Measurements from ENCODE around the gene ACER1. TPM values are rescaled to one million over a fixed set of nuclear protein-coding genes. Genes with fewer than 3 reads are reported as not detected.

The ACER1 gene
- polyA plus RNA-seq, 1 donor (not counting 4 experiments of a cell fraction or from before 2014, with no cell fraction given): 0.38 TPM

DNA sequence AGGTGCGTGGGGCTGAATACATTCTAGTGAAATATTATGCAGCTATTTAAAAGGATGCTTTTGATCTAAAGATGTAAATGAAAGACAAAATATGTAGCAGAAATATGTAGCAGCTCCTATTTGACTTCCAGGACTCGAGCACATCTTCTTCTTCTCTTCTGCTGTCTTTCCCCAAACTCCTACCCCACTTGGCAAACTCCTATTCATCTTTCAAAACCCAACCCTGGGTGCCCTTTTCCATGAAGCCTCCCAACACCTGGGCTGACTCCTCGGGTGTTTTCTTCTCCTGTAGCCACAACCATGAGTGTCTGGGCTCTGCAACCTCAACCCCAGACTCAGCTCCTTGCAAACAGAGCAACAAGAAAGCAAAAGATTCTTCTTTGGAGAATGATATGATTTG is 11.1 kb downstream of the ACER1 start:
- no peak overlapping the region for H3K27ac ChIP-seq (ENCODE audit: control insufficient read depth, insufficient read depth, low read length)
- H3K9me3 ChIP-seq (ENCODE audit: control insufficient read depth, low read depth, low read length): no peaks in the 10 kb centered on the region
- no peak overlapping the region for H3K9ac ChIP-seq (ENCODE audit: control insufficient read depth, extremely low read depth, insufficient read depth, low read length)
- H3K4me2 ChIP-seq (ENCODE audit: control insufficient read depth, extremely low read depth, insufficient read depth, low read depth, low read length): no peak overlapping the region
- no peaks in the 10 kb centered on the region for H3K9me1 ChIP-seq (ENCODE audit: control insufficient read depth, extremely low read depth, insufficient read depth, low read length)
- no peak overlapping the region for H3K4me3 ChIP-seq (ENCODE audit: control insufficient read depth in 2 of 3, extremely low read depth in 1 of 3, insufficient read depth in 2 of 3, low read depth in 1 of 3, low read length in 3 of 3)
- no peaks in the 10 kb centered on the region for H3K4me1 ChIP-seq (ENCODE audit: control insufficient read depth, extremely low read depth, insufficient read depth, low read length)
- dilution Hi-C loops (cut with MboI; ENCODE audit: extremely low pct_ligation_motif_present, low sequenced_read_pairs): no loop called here
- H3K36me3 ChIP-seq (ENCODE audit: control insufficient read depth in 2 of 2, extremely low read depth in 1 of 2, insufficient read depth in 2 of 2, low read length in 2 of 2): no peaks in the 10 kb centered on the region
- no peaks in the 10 kb centered on the region for H4K20me1 ChIP-seq (ENCODE audit: control insufficient read depth, extremely low read depth, insufficient read depth, low read length)
- no peaks in the 10 kb centered on the region for H3K27me3 ChIP-seq (ENCODE audit: control insufficient read depth, extremely low read depth, insufficient read depth, low read length)
- no peak overlapping the region for H2AFZ ChIP-seq (ENCODE audit: control insufficient read depth, low read length)
- no peaks in the 10 kb centered on the region for H3K79me2 ChIP-seq (ENCODE audit: control insufficient read depth, insufficient read depth, low read length)
- TF ChIP-seq, protein P1, sequence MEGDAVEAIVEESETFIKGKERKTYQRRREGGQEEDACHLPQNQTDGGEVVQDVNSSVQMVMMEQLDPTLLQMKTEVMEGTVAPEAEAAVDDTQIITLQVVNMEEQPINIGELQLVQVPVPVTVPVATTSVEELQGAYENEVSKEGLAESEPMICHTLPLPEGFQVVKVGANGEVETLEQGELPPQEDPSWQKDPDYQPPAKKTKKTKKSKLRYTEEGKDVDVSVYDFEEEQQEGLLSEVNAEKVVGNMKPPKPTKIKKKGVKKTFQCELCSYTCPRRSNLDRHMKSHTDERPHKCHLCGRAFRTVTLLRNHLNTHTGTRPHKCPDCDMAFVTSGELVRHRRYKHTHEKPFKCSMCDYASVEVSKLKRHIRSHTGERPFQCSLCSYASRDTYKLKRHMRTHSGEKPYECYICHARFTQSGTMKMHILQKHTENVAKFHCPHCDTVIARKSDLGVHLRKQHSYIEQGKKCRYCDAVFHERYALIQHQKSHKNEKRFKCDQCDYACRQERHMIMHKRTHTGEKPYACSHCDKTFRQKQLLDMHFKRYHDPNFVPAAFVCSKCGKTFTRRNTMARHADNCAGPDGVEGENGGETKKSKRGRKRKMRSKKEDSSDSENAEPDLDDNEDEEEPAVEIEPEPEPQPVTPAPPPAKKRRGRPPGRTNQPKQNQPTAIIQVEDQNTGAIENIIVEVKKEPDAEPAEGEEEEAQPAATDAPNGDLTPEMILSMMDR (optimal IDR thresholded peaks at IDR 0.05 in 1 of 3, IDR thresholded peaks at IDR 0.05 in 1 of 3, conservative IDR thresholded peaks at IDR 0.05 in 1 of 3; ENCODE audit: extremely low read depth in 1 of 3, insufficient read depth in 2 of 3, low read length in 3 of 3): no peak
- TF ChIP-seq EZH2 (IDR thresholded peaks at IDR 0.05; ENCODE audit: low read length): no peak
- DNase-seq (ENCODE audit: low read depth, low spot score): no peak
- no peak for FAIRE-seq

DNA sequence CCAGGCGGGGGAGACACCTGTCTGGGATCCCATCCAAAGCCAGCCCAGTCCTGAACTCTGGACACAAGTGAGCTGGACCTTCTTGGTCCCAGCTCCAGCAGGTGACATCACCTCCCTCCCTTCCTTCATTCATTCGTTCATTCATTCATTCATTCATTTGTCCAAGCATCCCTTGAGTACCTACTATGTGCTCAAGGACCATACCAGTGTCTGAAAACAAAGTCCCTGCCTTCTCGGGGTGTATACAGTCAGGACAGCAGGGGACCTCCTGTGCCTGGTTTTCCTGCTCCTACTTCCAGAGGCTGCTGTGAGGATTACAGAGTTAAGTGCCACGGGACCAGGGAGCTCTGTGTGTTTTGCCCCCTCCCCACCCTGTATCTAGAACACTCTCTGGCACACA is 14.0 kb downstream of the ACER1 start:
- H3K27me3 ChIP-seq (ENCODE audit: control insufficient read depth, extremely low read depth, insufficient read depth, low read length): no peaks in the 10 kb centered on the region
- no peak overlapping the region for H3K27ac ChIP-seq (ENCODE audit: control insufficient read depth, insufficient read depth, low read length)
- TF ChIP-seq, protein P1 (optimal IDR thresholded peaks at IDR 0.05 in 1 of 3, IDR thresholded peaks at IDR 0.05 in 1 of 3, conservative IDR thresholded peaks at IDR 0.05 in 1 of 3; ENCODE audit: extremely low read depth in 1 of 3, insufficient read depth in 2 of 3, low read length in 3 of 3): no peak
- TF ChIP-seq EZH2 (IDR thresholded peaks at IDR 0.05; ENCODE audit: low read length): no peak
- H3K79me2 ChIP-seq (ENCODE audit: control insufficient read depth, insufficient read depth, low read length): no peaks in the 10 kb centered on the region
- H3K4me2 ChIP-seq (ENCODE audit: control insufficient read depth, extremely low read depth, insufficient read depth, low read depth, low read length): no peak overlapping the region
- H3K4me1 ChIP-seq (ENCODE audit: control insufficient read depth, extremely low read depth, insufficient read depth, low read length): no peaks in the 10 kb centered on the region
- dilution Hi-C loops (cut with MboI; ENCODE audit: extremely low pct_ligation_motif_present, low sequenced_read_pairs): no loop called here
- no peaks in the 10 kb centered on the region for H3K9me1 ChIP-seq (ENCODE audit: control insufficient read depth, extremely low read depth, insufficient read depth, low read length)
- no peaks in the 10 kb centered on the region for H3K9me3 ChIP-seq (ENCODE audit: control insufficient read depth, low read depth, low read length)
- no peak for DNase-seq (ENCODE audit: low read depth, low spot score)
- no peak overlapping the region for H2AFZ ChIP-seq (ENCODE audit: control insufficient read depth, low read length)
- no peak overlapping the region for H3K9ac ChIP-seq (ENCODE audit: control insufficient read depth, extremely low read depth, insufficient read depth, low read length)
- no peak for FAIRE-seq
- no peaks in the 10 kb centered on the region for H3K36me3 ChIP-seq (ENCODE audit: control insufficient read depth in 2 of 2, extremely low read depth in 1 of 2, insufficient read depth in 2 of 2, low read length in 2 of 2)
- H3K4me3 ChIP-seq (ENCODE audit: control insufficient read depth in 2 of 3, extremely low read depth in 1 of 3, insufficient read depth in 2 of 3, low read depth in 1 of 3, low read length in 3 of 3): no peak overlapping the region
- H4K20me1 ChIP-seq (ENCODE audit: control insufficient read depth, extremely low read depth, insufficient read depth, low read length): no peaks in the 10 kb centered on the region

All from keratinocyte (primary cell).